ENCODE results near the gene MSANTD2. TPM values are rescaled to one million over a fixed set of nuclear protein-coding genes. Genes with fewer than 3 reads are reported as not detected.

MSANTD2 gene
- total and polyA plus RNA-seq, 2 experiments from 2014 or later, result 18.7 to 34.4 TPM

- Histone ChIP-seq H3K4me1 (ENCODE audit: insufficient read depth) (peaks cover 14% of the 10 kb centered on the region; the same call in 1 of the 2 replicates), H3K4me2 (peak overlapping the region; percentile 88), H4K20me1 (replicated peaks; ENCODE audit: insufficient read depth) (no peaks in the 10 kb centered on the region; the same call in none of the 2 replicates), H3F3A (replicated peaks; ENCODE audit: low read depth) (no peaks in the 10 kb centered on the region), H3K9me2 (ENCODE audit: insufficient read depth) (no peaks in the 10 kb centered on the region), H3K27me3 (ENCODE audit: insufficient read depth) (peaks cover 99% of the 10 kb centered on the region), H3K79me2 (replicated peaks; ENCODE audit: insufficient read depth) (no peaks in the 10 kb centered on the region), H2AFZ (no peak overlapping the region), H3K27ac (ENCODE audit: low read depth) (no peak overlapping the region), H3K4me3 (peak overlapping the region; percentile 76), H3K36me3 (ENCODE audit: insufficient read depth) (no peaks in the 10 kb centered on the region)
- peak; percentile 8; the same call in 1 of the 3 replicates for ATAC-seq
- Mint-ChIP-seq H3K4me3 (peak overlapping the region; percentile 85), H3K36me3 (ENCODE audit: low read depth) (no peaks in the 10 kb centered on the region), H3K9me3 (no peaks in the 10 kb centered on the region), H3K4me1 (peaks cover 40% of the 10 kb centered on the region), H3K27me3 (ENCODE audit: insufficient read depth, low read depth, poor library complexity) (peaks cover 78% of the 10 kb centered on the region), H3K27ac (no peak overlapping the region)
- TF ChIP-seq CREB1 (CRISPR knock-in tag; IDR thresholded peaks at IDR 0.05; ENCODE audit: low read depth), result no peak
- TF ChIP-seq EZH2phosphoT487 (IDR thresholded peaks at IDR 0.05; ENCODE audit: unreplicated experiment), result no peak
- no peak for TF ChIP-seq NANOG (IDR thresholded peaks at IDR 0.05; ENCODE audit: borderline replicate concordance)
- TF ChIP-seq ZNF331 (CRISPR knock-in tag; IDR thresholded peaks at IDR 0.05; ENCODE audit: low read depth), result no peak
- no peak for TF ChIP-seq JUNB (IDR thresholded peaks at IDR 0.05; ENCODE audit: unreplicated experiment)
- peak; percentile 1 for TF ChIP-seq EZH2 (IDR thresholded peaks at IDR 0.05; ENCODE audit: low read depth, unreplicated experiment)
- no peak for TF ChIP-seq ZNF462 (CRISPR knock-in tag; IDR thresholded peaks at IDR 0.05)
- DNase-seq (ENCODE audit: low spot score), result no peak
Measured at GRCh38 chr11:124718801-124719200, 81.4 kb downstream of the MSANTD2 start.
